HG03571 (cell line): ENCODE results near the gene IL12RB1.
"Not testable (repeated sequence)": the region's sequence is repeated elsewhere in the genome, so short reads cannot be mapped to it uniquely, and the experiment has no call there.

ENCODE experiments used
- ATAC-seq: cut with Tn5 transposase; IDR thresholded peaks from one replicate; pipeline ENCODE4 v1.9.1; 2021; ENCODE audit not compliant: unreplicated experiment

The IL12RB1 gene

DNA sequence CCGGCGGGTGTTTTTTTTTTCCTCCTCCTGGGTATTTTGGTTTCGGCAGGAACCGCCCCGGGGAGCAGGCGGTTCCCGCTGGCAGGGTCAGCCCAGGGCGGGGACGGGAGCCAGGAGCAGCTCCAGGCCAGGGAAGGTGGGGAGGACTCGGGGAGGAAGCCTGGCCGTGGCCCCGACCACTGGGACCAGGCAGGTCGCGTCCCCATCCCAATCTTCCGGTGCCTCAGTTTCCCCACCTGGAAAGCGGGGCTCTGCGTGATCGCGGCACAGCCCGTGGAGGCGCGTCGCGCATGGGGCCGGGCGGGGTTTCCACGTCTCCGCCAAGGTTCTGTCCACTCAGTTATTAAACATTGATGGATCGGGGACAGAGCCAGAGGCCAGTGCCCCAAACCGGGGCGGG lies 34.8 kb downstream of the IL12RB1 start:
- no peak for ATAC-seq

DNA sequence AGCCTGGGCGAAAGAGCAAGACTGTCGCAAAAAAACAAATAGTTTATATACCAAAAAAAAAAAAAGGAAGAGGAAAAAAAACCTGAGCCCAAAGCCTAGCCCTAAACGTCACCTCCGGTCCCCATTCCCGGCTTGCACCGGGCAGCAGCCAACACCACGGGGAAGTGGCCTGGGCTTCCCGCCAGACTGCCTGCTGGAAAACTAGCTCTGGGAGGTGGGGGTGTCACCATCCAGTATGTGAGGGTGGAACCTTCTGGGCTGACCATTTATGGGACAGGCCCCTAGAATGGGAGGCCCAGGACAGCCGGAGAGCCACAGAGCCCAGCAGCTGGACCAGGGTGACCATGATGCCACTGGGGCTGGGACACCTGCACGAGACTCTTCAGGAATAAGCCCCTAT lies 37.3 kb downstream of the IL12RB1 start:
- ATAC-seq: no peak

GRCh38 chr19:18046059-18046718 lies 40.5 kb downstream of the IL12RB1 start:
- no peak for ATAC-seq

GRCh38 chr19:18045307-18046050 lies 41.3 kb downstream of the IL12RB1 start:
- ATAC-seq: no peak

DNA sequence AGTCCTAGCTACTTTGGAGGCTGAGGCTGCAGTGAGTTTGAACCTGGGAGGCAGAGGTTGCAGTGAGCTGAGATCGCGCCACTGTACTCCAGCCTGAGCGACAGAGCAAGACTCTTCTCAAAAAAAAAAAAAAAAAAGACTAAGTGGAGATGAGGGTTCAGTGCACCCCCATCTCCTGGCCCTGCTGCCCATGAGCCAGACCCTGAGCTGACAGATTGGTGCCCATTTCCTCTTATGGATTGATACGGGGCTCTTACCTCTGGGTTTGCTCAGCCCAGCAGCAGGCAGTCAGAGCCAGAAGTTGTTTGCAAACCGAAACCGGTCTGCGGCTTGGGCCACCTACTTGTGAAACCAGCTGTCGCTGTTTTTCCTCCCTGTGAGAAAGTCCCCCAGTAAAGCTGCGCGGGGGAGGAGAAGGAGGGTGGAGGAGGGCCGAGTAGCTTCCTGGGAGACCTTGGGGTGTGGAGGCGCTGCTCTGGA lies 41.9 kb downstream of the IL12RB1 start:
- ATAC-seq: peak; percentile 84

DNA sequence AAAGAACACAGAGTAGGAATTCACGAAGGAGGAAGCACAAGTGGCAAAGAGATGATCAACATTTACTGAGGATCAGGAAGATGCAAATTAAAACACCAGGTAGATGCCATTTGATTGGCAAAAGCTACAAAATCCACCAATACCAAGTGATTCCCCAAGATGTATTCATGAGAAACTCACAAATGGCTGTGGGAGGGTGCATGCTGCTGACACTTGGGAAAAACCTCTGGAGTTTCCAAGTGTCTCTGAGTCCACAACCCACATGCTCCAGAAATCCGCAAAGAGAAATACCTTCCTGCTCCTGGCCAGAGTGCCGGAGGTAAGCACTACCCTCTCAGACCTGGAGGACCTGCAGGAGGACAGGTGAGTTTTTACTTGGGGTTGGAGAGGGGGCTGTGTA lies 43.1 kb downstream of the IL12RB1 start:
- ATAC-seq: no peak

GRCh38 chr19:18041054-18041453 lies 45.7 kb downstream of the IL12RB1 start:
- no peak for ATAC-seq

GRCh38 chr19:18032102-18032501 lies 54.6 kb downstream of the IL12RB1 start:
- ATAC-seq: not testable (repeated sequence)

DNA sequence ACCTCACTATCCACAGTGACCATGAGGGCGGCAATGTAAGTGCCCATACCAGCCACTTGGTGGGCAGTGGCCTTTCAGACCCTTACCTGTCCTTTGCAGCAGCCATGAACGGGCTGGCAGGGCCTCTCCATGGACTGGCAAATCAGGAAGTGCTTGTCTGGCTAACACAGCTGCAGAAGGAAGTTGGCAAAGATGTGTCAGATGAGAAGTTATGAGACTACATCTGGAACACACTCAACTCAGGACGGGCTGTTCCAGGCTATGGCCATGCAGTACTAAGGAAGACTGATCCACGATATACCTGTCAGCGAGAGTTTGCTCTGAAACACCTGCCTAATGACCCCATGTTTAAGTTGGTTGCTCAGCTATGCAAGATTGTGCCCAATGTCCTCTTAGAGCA lies 55.3 kb downstream of the IL12RB1 start:
- not testable (repeated sequence) for ATAC-seq

DNA sequence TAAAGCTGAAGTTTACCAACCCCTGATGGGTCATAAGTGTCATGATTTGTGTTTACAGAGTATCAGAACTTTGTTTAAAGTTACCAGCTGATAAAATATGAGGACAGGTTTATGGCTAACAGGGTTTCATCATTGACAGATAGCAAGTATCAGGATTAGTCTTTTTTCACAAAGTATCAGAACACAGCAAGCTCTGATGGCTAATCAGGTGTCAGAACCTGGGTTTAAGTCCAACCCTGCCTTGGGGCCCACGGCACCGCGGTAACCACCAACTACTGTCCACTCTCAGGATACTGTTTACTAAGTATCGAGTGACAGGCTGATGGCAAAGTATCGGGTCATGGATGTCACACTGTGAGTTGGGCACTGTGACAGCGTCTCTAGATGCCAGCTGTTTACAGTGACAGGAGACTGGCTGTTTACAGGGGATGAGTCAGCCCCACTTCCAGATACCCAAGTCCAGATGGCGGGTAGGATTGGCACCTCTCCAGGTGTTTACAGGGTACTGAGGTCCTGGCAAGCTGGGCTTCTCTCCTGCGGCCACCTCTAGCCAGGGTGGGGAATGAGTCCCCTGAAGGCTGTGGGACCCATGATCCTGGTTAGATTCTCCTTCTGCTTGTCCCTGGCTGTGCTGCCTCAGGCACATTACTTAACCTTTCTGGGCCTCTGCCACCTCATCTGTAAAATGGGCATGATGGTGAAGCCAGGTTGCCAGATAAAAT lies 57.0 kb downstream of the IL12RB1 start:
- ATAC-seq: no peak

GRCh38 chr19:18027151-18027550 lies 59.6 kb downstream of the IL12RB1 start:
- no peak for ATAC-seq

DNA sequence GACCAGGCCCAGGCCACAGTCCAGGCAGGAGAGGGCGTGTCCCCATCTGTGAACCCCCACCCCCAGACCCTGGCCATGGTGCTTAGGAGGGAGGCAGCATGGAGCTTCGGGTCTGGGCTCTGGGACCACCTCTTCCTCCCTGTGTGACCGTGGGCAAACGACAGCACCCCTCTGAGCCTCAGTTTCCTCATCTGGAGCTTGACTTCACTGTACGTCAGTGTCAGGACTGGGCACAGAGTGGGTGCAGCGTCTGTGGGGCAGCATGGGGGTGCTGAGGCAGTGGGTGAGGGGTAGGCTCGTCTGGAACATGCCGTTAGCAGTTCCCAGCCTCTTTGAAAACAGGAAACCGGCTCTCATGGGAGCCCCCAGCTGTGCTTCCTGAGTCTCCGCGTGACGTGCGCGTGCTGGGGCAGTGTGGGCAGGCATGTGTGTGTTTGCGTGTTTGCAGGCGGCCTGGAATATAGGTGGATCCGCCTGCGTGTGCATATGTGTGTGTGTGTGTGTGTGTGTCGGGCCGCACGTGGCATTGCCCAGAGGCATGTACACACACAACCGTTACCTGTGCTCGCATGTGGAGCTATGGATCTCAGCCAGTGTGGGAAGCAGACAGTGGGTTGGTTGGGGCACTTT lies 63.0 kb downstream of the IL12RB1 start:
- no peak for ATAC-seq

GRCh38 chr19:18021121-18021755 lies 65.5 kb downstream of the IL12RB1 start:
- no peak for ATAC-seq

DNA sequence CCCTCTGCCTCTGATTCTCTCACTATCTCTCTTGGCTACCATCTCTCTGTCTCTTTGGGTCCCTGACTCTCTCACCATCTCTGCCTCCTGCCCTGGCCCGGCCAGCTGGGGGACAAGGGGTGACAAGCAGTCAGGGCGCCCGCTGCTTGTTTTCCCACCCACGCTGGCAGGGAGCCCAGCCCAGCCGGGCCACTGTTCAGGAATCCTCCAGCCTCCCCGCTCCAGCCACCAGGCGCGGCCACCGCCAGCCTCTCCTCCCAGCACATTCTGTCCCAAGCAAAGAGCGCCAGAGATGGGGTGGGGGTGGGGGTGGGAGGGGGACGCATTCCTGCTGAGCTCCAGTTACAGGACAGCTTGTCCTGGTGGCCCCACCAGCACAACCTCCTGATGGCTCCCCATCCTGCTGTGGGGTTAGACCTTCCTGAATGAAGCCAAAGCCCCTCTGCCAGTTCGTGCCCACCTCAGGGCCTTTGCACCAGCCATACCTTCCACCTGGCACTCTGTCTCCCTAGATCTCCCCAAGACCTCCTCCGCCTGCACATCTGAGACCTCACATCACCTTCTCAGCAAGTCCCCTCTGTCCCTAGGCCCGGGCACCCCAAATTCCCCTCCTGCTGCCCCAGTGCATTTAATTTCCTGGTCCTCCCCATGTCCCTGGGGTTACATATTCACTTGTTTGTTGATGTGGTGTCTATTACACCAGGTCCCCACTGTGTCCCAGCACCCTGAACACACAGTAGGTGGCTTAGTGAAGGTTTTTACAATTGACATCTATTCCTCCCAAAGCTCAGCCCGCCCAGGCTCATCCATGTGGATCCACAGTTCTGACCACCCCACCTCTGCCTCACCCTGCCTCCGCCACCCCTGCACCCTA lies 66.3 kb downstream of the IL12RB1 start:
- ATAC-seq: no peak

GRCh38 chr19:18017275-18018083 lies 69.3 kb downstream of the IL12RB1 start:
- no peak for ATAC-seq

GRCh38 chr19:18016209-18016910 lies 70.4 kb downstream of the IL12RB1 start:
- no peak for ATAC-seq

DNA sequence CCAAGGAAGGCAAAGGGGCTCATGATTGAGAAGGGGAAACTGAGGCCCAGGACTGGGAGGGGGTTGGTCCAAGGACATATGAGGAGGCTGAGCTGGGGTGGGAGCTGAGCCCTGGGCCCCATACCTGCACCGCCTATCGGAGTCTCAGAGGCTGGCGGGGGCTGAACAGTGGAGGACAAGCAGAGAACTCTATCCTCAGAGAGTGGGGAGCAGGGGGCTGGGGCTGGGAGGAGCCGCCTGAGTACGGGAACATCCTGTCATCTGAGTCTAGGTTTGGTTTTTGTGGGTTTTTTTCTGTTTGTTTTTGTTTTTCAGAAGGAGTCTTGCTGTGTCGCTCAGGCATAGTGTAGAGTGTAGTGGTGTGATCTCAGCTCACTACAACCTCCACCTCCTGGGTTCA lies 72.5 kb downstream of the IL12RB1 start:
- no peak for ATAC-seq
